Neuron (in vitro differentiated cells): Measurements from ENCODE around the gene HAAO.

Source experiments
- H2AFZ ChIP-seq: one replicate; pipeline ENCODE4 v1.6.1; 2013; ENCODE audit warnings: low read depth, mild to moderate bottlenecking, inconsistent platforms, low read length, moderate library complexity
- H3K27me3 ChIP-seq: one replicate; pipeline ENCODE4 v1.6.1; 2013; ENCODE audit warnings: low read length; ENCODE audit not compliant: insufficient read depth
- H3K36me3 ChIP-seq: one replicate; pipeline ENCODE4 v1.6.1; 2013; ENCODE audit warnings: low read length; ENCODE audit not compliant: insufficient read depth
- H3K4me1 ChIP-seq: one replicate; pipeline ENCODE4 v1.6.1; 2013; ENCODE audit warnings: low read length; ENCODE audit not compliant: insufficient read depth
- H3K4me3 ChIP-seq: 2 replicates; pipeline ENCODE4 v1.5.1; 2013; ENCODE audit warnings: mild to moderate bottlenecking, low read length, moderate library complexity
- H3K9me3 ChIP-seq: one replicate; pipeline ENCODE4 v1.6.1; 2013; ENCODE audit warnings: low read length

Gene HAAO

GRCh38 chr2:42767080-42767898, 25.1 kb downstream of the HAAO start:
- Histone ChIP-seq H3K4me3 (no peak overlapping the region), H3K9me3 (no peaks in the 10 kb centered on the region), H3K36me3 (no peaks in the 10 kb centered on the region), H2AFZ (no peak overlapping the region), H3K27me3 (no peaks in the 10 kb centered on the region), H3K4me1 (no peaks in the 10 kb centered on the region)

GRCh38 chr2:42765686-42766085, 26.7 kb downstream of the HAAO start:
- no peaks in the 10 kb centered on the region for H3K4me1 ChIP-seq
- H3K36me3 ChIP-seq = no peaks in the 10 kb centered on the region
- no peak overlapping the region for H2AFZ ChIP-seq
- H3K9me3 ChIP-seq = no peaks in the 10 kb centered on the region
- H3K4me3 ChIP-seq = no peak overlapping the region
- H3K27me3 ChIP-seq = no peaks in the 10 kb centered on the region

- H3K4me3 ChIP-seq = no peak overlapping the region
- H3K36me3 ChIP-seq = no peaks in the 10 kb centered on the region
- no peaks in the 10 kb centered on the region for H3K27me3 ChIP-seq
- H2AFZ ChIP-seq = no peak overlapping the region
- H3K4me1 ChIP-seq = no peaks in the 10 kb centered on the region
- no peaks in the 10 kb centered on the region for H3K9me3 ChIP-seq
Observed at GRCh38 chr2:42764901-42765300, 27.5 kb downstream of the HAAO start.

- Histone ChIP-seq H3K4me3 (no peak within 1 kb of the TSS), H3K27me3 (no peaks in the 10 kb centered on the region), H3K4me1 (no peaks in the 10 kb centered on the region), H3K9me3 (no peaks in the 10 kb centered on the region), H2AFZ (no peak within 1 kb of the TSS), H3K36me3 (no peaks in the 10 kb centered on the region)
Observed at GRCh38 chr2:42764096-42764495, 28.3 kb downstream of the HAAO start, which contains the start of gene OXER1. OXER1 (minus strand) TSS chr2:42764135; CDS start chr2:42764062, 73 bp downstream.

GRCh38 chr2:42762823-42763804, 29.3 kb downstream of the HAAO start:
- Histone ChIP-seq H3K27me3 (no peaks in the 10 kb centered on the region), H3K36me3 (no peaks in the 10 kb centered on the region), H3K9me3 (no peaks in the 10 kb centered on the region), H3K4me3 (no peak overlapping the region), H3K4me1 (no peaks in the 10 kb centered on the region), H2AFZ (no peak overlapping the region)

GRCh38 chr2:42762155-42762554, 30.2 kb downstream of the HAAO start:
- H3K36me3 ChIP-seq = no peaks in the 10 kb centered on the region
- H3K4me1 ChIP-seq = no peaks in the 10 kb centered on the region
- H3K9me3 ChIP-seq = no peaks in the 10 kb centered on the region
- no peak overlapping the region for H2AFZ ChIP-seq
- no peak overlapping the region for H3K4me3 ChIP-seq
- H3K27me3 ChIP-seq = no peaks in the 10 kb centered on the region

GRCh38 chr2:42761554-42761953, 30.8 kb downstream of the HAAO start:
- Histone ChIP-seq H3K4me3 (no peak overlapping the region), H3K4me1 (peaks cover 1% of the 10 kb centered on the region), H3K27me3 (no peaks in the 10 kb centered on the region), H3K36me3 (no peaks in the 10 kb centered on the region), H2AFZ (no peak overlapping the region), H3K9me3 (no peaks in the 10 kb centered on the region)

- H3K36me3 ChIP-seq = no peaks in the 10 kb centered on the region
- H3K4me3 ChIP-seq = no peak overlapping the region
- H3K27me3 ChIP-seq = no peaks in the 10 kb centered on the region
- H3K9me3 ChIP-seq = no peaks in the 10 kb centered on the region
- no peak overlapping the region for H2AFZ ChIP-seq
- H3K4me1 ChIP-seq = peaks cover 3% of the 10 kb centered on the region
Observed at GRCh38 chr2:42758751-42759150, 33.6 kb downstream of the HAAO start.

GRCh38 chr2:42757981-42758740, 34.2 kb downstream of the HAAO start:
- H3K36me3 ChIP-seq = peaks cover 2% of the 10 kb centered on the region
- H2AFZ ChIP-seq = no peak overlapping the region
- H3K9me3 ChIP-seq = no peaks in the 10 kb centered on the region
- H3K4me1 ChIP-seq = peaks cover 3% of the 10 kb centered on the region
- no peak overlapping the region for H3K4me3 ChIP-seq
- no peaks in the 10 kb centered on the region for H3K27me3 ChIP-seq

- Histone ChIP-seq H3K9me3 (no peaks in the 10 kb centered on the region), H3K36me3 (peaks cover 2% of the 10 kb centered on the region), H3K4me3 (no peak overlapping the region), H2AFZ (no peak overlapping the region), H3K27me3 (no peaks in the 10 kb centered on the region), H3K4me1 (peaks cover 3% of the 10 kb centered on the region)
Observed at GRCh38 chr2:42756966-42757513, 35.3 kb downstream of the HAAO start.

GRCh38 chr2:42756150-42756775, 36.1 kb downstream of the HAAO start:
- peaks cover 9% of the 10 kb centered on the region for H3K4me1 ChIP-seq
- H3K9me3 ChIP-seq = no peaks in the 10 kb centered on the region
- H2AFZ ChIP-seq = no peak overlapping the region
- H3K36me3 ChIP-seq = peaks cover 2% of the 10 kb centered on the region
- no peak overlapping the region for H3K4me3 ChIP-seq
- H3K27me3 ChIP-seq = no peaks in the 10 kb centered on the region

GRCh38 chr2:42755191-42755880, 37.0 kb downstream of the HAAO start:
- no peaks in the 10 kb centered on the region for H3K27me3 ChIP-seq
- H2AFZ ChIP-seq = no peak overlapping the region
- H3K9me3 ChIP-seq = no peaks in the 10 kb centered on the region
- peaks cover 10% of the 10 kb centered on the region for H3K4me1 ChIP-seq
- peaks cover 2% of the 10 kb centered on the region for H3K36me3 ChIP-seq
- no peak overlapping the region for H3K4me3 ChIP-seq
